SK-N-DZ (cell line): ENCODE data around the gene CABP2.
"Not testable (repeated sequence)": the region's sequence is repeated elsewhere in the genome, so short reads cannot be mapped to it uniquely, and the experiment has no call there.

Experiments
- DNase-seq: peaks from one replicate; pipeline ENCODE4 v3.0.0-alpha.2; 2015; ENCODE audit warnings: low spot score

Gene CABP2

GRCh38 chr11:67539550-67539949, 16.3 kb upstream of the CABP2 start:
- DNase-seq, result no peak

- no peak for DNase-seq
These were observed 15.7 kb upstream of the CABP2 start for GRCh38 chr11:67538823-67539505.

- DNase-seq, result no peak
These were observed 15.1 kb upstream of the CABP2 start for GRCh38 chr11:67538306-67538705.

- DNase-seq, result no peak
These were observed 12.3 kb upstream of the CABP2 start for GRCh38 chr11:67535561-67535960.

- no peak for DNase-seq
These were observed 10.9 kb upstream of the CABP2 start for GRCh38 chr11:67534070-67534679.

GRCh38 chr11:67532889-67533288, 9.6 kb upstream of the CABP2 start:
- no peak for DNase-seq

GRCh38 chr11:67530282-67530592, 7.0 kb upstream of the CABP2 start:
- DNase-seq, result no peak

GRCh38 chr11:67528376-67528775, 5.1 kb upstream of the CABP2 start:
- no peak for DNase-seq

GRCh38 chr11:67525275-67525976, 2.2 kb upstream of the CABP2 start:
- DNase-seq, result no peak

- DNase-seq, result no peak
These were observed 1.2 kb upstream of the CABP2 start for GRCh38 chr11:67524480-67524808.

GRCh38 chr11:67523556-67524479, 572 bp upstream of the CABP2 start:
- DNase-seq, result no peak

- no peak for DNase-seq
These were observed 908 bp downstream of the CABP2 start for GRCh38 chr11:67522338-67522737.

- DNase-seq, result no peak
These were observed 1.3 kb downstream of the CABP2 start for GRCh38 chr11:67521924-67522323.

GRCh38 chr11:67520856-67521824, 2.1 kb downstream of the CABP2 start:
- no peak for DNase-seq

GRCh38 chr11:67519726-67520125, 3.5 kb downstream of the CABP2 start:
- no peak for DNase-seq

- no peak for DNase-seq
These were observed 5.3 kb downstream of the CABP2 start for GRCh38 chr11:67517784-67518552.

GRCh38 chr11:67516806-67517205, 6.4 kb downstream of the CABP2 start:
- DNase-seq, result no peak

GRCh38 chr11:67514116-67514515, 9.1 kb downstream of the CABP2 start:
- no peak for DNase-seq

GRCh38 chr11:67511558-67511957, 11.7 kb downstream of the CABP2 start:
- not testable (repeated sequence) for DNase-seq

GRCh38 chr11:67510023-67510345, 13.3 kb downstream of the CABP2 start:
- DNase-seq, result no peak
